GM18526 (cell line): ENCODE data around the gene CCDC187.

Experiments used
- POLR2A ChIP-seq: IDR thresholded peaks from 3 replicates; pipeline ENCODE4 v1.6.1; 2011; ENCODE audit not compliant: insufficient read length; ENCODE audit errors: extremely low read depth

CCDC187 gene

DNA sequence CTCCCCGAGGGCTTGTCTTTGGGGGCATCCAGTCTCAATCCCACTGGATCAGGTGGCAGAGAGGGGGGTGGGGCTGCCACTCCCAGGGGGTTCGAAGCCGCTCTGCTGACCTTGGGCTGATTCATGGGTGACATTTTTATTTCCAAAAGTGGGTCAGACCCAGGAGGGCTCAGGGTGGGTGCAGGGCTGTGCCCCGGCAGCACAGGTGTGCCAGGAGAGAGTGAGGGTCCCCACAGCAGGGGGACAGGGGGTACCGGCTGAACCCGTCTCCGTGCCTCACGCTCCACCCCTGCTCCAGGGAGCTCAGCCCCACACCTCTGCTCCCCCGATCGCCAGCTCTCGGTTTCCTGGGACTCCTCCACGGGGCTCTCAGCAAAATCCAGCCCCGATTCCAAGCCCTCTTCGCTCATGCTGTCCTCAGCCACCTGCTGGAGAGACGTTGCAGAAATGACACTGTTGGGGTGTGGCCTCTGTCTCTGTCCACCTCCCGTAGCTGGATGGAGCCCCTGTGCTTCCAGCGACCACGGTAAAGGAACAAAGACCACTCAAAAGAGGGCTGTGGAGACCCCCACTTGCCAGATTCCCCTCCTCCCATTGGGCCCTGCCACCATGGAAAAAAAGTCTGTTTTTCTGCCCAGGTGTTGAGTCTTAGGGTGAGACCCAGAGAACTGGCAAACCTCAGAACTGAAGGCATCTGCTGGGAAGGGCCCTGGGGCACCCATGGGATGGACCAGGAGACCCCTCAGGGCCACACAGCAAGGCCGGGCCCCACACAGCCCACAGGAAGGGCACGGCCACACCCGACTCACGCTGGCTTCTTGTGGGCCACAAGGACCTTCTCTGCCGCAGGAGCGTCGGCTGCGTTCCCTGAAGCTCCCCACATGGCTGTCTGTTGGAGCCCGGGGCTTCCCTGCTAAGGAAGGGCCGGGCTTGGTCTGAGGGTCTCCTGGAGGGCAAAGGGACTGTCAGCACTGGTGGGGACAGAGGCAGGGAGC is 47.7 kb downstream of the CCDC187 start:
- no peak for TF ChIP-seq POLR2A

DNA sequence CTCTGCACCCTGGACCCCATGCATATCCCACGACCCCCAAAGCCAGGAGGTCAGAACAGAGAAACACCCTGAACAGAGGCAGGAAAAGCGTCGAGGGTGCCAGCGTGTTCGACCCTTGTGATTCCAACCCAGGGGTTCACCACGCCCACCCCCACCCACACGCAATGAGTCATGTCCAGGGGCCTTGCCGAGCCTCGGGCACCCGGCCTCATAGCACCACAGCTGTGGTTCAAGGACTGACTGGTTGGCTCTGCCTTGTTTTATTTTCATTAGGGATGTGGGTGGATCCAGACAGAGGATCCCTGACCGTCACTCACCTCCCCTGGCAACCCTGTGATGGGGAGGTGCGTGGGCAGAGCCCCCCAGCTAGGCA is 48.7 kb downstream of the CCDC187 start:
- TF ChIP-seq POLR2A: no peak

DNA sequence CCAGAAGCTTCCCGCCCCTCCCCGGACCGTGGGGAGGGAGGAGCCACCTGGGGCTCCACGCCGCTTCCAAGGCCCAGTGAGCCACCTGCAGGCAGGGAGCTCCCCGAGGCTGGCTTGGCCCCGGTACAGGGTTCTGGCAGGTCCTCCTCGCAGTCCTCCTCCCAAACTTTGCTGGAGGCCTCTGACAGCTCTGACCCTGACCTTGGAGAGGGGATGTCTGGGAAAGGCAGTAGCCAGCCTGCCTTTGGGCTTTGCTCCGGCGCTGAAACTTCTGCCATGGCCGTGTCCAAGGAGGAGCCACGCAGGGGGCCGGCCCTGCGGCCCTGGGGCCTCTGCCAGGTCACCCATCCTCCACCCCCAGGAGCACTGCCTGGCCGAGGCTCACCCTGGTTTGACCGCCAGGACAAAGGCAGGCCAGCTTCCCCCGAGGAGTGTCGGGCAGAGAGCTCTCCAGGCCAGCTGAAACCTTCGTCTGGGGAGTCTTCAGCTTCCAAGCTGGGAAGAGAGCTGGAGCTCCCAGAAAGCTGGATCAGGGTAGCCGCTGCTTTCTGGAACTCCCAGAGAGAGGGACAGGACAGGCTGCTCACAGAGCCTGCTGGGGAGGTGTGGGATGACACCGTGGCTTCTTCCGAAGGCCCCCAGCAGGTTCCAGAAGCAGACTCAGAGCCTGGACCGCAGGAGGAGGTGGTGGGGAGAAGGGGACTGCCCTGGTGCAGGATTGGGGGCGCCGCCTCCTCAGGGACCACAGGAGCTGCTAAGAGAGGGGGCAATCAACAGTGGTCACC is 49.3 kb downstream of the CCDC187 start:
- no peak for TF ChIP-seq POLR2A

DNA sequence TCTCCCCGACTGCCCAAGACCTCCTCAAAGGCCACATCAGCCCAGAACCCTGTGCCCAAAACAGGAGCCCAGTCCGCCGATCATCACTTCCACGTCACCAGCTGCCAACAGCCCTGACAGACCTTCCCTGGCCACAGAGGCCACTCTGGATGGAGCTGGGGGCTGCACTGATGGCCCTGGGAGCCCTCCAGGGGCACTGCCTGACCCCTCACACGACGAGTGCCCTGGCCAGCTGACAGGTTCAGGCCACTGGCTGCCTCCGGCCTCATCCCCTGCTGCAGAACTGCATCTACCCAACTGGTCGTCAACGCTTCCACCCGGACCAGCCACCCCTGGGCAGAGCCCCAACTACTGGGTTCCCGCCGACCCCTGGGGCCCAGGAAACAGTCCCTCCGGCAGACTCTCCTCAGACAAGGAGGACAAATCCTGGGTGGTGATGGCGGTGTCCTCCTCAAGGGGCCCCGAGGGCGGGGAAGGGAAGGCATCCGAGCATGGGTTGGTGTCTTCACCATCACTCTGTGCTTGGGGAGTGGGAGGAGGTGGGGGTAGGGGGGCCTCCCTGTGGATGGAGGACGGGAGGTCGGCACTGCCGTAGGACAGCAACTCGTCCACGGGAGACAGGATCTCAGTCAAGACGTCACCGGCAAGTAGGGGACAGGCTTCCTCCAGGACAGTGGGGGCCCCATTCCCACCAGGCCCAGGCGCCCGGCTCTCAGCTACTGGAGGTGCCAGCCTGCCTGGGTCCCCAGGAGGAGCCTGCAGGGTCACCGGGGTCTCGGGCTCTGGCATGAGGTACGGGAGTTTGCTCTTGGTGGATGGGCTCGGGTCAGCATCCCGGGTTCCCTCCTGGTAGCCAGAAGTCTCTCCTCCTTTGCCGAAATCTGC is 50.4 kb downstream of the CCDC187 start:
- no peak for TF ChIP-seq POLR2A

DNA sequence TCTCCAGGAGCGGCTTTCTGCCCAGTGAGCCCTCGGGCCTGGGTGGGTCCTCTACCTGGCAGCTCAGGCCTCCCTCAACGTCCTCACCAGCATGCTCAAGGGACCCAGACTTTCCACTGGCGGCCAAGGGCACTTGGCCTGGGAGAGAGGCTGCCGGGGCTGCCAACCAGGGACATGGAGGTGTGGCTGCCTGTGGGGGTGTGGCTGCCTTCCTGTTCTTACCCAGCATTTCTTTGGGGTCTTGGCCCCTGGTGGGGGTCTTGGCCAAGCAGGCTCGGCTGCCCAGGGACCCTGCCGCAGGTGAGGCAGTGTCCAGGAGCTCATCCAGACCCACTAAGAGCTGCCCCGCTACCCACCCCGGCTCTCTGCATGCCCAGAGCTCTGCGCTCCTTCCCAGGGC is 51.0 kb downstream of the CCDC187 start:
- TF ChIP-seq POLR2A: no peak

DNA sequence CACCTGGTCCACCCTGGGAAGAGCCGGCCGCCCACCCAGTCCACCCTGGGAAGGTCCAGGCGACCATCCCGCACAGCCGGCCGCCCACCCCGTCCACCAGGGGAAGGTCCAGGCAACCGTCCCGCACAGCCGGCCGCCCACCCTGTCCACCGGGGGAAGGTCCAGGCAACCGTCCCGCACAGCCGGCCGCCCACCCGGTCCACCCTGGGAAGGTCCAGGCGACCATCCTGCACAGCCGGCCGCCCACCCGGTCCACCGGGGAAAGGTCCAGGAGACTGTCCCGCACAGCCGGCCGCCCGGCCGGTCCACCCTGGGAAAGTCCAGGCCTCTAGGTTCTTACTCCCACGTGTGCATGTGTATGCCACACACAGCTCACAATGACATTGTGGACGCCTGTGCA is 51.6 kb downstream of the CCDC187 start:
- TF ChIP-seq POLR2A: no peak

DNA sequence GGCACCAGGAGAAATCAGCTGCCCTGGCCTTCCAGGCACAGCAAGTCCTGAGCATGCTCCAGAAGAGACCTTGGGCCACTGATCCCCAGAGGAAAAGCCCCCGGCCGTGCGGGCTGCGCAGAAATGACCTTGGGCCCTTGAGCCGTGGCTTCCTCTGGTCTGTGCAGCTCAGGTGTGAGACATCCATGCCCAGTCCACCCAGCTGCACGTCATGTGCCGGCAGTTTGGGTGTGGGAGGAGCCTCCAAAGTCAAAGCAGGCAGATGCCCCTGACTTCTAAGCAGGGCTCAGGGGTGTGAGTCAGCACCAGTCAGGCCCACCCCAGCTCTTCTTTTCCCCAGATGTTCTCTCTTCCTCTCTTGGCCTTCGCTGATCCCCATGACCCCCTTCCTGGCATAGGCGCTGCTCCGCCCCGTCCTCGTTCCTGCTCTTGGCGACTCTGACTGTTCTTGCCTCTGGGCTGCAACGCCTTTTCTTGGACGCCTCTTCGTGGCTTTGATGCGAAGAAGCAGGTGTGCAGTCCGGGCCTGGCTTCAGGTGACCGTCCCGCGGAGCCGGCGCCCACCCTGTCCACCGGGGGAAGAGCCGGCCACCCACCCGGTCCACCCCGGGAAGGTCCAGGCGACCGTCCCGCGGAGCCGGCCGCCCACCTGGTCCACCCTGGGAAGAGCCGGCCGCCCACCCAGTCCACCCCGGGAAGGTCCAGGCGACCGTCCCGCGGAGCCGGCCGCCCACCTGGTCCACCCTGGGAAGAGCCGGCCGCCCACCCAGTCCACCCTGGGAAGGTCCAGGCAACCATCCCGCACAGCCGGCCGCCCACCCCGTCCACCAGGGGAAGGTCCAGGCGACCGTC is 52.4 kb downstream of the CCDC187 start:
- no peak for TF ChIP-seq POLR2A

DNA sequence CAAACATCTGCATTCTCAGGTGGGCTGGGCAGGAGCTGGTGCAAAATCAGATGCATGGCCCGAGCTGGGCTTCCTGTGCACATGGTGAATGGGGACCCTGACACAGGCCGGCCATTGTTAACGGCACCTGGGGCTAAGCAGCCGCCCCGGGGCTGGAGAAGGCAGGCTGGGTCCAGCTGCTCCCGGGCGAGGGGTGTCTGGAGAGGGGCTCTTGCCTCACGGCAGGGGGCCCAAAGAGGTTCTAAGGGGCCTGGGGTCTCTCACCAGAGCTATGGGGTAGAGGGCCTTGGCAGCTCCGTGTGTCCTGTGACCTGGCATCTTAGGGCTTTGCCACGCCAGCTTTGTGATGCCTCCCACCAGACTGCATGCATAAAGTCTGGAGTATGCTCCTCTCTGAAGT is 53.2 kb downstream of the CCDC187 start:
- TF ChIP-seq POLR2A: no peak

DNA sequence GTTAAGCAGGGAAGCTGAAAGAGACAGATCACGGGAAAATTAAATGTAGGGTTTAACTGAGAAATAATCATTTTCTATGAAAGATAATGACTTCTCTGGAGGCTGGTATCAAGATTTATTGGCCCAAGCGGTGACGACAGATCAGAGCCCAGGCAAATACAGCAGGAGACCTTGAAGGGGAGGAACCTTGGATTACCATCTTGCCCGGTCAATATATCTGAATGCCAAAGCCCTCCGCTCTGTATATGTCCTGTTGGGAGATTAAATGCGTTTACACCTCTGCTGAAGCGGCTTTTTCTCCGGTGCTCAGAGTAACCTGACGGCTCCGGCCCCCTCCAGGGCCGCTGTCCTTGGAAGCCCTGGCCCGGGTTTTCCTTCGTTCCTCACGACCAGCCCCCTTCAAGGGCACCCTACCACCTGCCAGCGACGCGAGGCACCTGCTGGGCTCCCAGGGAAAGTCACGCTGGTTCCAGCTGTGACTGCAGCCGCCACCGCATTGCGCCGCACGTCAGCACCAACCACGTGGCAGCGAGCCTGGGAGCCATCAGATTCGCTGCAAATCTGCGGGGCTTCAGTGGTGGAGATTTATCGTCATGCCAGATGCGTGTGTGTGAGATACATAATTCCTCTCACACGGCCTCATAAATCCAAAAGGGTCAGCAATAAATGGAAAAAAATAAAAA is 53.9 kb downstream of the CCDC187 start:
- no peak for TF ChIP-seq POLR2A

DNA sequence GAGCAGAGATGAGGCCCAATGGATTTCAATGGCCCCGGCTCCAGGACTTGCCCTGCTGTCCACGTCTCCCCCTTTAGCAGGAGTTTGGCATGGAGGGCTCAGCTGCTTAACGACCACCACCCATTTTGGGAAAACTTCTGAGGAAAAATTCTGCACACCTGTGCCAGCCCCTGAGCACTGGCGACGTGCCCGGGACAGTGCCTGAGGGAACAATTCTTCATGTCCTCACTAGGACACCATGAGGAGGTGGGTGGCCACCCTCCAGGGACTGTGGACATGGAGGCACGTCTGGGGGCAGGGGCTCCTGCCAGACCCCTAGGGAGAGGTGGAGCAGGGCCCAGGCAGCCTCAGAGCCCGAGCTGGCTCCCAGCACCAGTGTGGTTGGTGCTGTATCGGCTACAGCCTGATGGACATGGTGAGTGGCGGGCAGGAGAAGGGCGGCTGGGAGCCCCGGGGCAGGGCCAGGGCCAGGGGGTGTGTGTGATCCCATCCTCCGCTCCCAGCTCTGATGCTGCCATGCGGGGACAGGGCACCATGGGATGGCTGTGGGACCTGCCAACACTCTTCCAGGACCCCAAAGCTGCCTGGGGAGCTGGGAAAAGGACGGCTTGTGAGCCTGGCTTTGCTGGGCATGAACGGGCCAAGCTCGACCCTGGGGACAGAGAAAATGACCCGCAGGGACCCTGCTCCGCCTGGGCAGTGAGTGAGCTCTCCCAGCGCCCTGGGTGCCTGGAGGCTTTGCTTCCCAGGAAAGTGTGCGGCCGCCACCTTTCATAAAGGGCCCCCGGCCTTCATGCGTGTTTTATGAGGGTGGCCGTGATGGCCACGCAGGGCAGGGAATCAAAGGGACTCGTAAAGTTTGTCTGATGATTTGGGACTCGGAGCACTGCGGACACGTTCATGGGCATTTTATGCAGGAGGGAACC is 54.7 kb downstream of the CCDC187 start:
- TF ChIP-seq POLR2A: no peak

DNA sequence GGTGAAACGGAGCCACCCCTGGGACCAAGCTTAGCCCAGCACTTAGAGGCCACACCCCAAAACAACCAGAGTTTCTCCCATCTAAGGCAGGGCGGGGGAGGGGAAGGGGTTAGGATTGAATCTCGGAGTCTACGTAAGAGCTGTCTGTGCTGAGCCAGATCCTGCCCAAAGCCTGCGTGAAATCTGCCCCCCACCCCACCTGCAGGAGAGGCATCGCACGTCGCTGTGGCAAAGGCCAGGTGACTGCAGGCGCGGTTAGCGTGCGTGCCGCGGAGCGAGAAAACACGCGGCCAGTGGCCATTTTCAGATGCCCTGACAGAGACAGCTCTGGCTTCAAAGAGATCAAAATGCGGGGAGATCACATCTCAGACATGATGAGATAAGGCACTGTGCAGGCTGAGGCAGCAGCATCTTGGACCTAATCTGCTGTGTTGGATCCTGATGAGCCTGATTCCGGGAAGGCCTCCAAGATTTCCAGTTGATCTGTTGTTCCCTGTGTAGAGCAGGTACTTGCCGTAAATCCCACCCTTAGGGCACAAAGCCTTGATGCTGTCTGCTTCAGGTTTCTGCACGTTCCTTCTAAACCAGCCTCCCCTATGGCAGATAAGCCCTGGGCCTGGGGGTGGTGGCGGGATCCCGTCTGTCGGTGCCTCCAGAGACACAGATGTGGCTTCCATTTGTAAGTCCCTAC is 55.8 kb downstream of the CCDC187 start:
- no peak for TF ChIP-seq POLR2A

DNA sequence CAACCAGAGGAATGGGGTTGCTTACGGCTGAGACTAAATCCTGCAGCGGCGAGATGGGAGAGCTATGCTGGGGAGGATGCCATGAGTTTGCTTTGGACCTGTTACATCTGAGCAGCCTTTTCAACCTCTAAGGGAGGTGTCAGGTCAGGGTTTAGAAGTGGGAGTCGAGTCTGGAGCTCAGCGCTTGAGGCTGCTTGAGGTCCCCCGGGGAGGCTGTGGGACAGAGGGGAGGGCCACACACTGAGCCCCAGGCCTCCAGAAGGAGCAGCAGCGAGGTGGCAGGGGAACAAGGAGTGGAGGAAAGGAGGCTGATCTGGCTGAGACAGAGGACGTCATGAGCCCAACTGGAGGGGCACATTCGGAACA is 56.4 kb downstream of the CCDC187 start:
- TF ChIP-seq POLR2A: no peak

DNA sequence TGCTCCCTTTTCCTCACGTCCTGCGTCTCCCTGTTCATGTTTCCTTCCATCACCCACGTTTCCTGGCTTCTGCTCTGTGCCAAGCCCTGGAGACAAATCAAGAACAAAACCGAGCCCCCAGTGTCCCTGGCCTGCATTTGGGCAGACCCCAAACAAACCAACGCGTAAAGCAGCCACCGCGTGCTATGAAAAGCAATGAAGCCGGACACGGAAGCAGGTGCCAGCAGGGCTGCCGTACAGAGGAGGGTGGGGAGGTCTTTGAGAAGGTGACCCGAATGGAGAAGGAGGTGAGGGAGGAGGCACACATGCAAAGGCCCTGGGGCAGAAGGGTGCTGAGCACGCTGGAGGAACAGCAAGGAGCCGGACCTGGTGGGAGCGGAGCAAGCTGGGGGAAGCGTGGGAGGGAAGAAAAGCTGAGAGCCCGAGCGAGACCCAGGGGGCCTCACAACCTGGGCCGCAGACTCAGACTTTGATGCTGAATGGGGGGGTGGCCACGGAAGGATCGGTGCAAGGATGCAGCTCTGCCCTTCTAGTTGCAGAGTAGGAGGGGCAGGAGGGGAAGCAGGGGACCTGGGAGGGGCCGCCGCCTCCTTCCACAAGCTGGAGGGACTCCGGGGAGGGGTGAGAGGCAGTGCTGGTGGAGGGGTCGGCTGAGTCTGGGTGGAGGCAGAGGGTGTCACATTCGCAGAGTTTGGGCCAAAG is 56.9 kb downstream of the CCDC187 start:
- TF ChIP-seq POLR2A: no peak
